ENCODE measurements around the gene NELFA. TPM values are rescaled to one million over a fixed set of nuclear protein-coding genes. Genes with fewer than 3 reads are reported as not detected.
"Not testable (repeated sequence)": the region's sequence is repeated elsewhere in the genome, so short reads cannot be mapped to it uniquely, and the experiment has no call there.

Gene NELFA
- total and polyA plus RNA-seq, 4 donors: 5.8 to 27.4 (median 19.7) TPM

DNA sequence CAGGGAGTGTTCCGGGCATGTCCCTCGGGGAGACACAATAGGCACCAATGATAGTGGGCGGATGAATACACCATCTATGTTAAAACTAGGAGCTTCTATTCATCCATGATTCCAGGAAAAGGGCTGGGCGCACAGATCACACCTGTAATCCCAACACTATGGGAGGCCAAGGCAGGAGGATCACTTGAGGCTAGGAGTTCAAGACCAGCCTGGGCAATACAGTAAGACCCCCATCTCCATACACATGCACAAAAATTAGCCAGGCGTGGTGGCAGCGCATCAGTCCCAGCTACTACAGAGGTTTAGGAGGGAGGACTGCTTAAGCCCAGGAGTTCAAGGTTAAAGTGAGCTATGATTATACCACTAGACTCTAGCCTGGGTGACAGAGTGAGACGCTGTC is 2.4 kb downstream of the NELFA start:
- DNase-seq: no peak
- 94% methylated on average over 7 of the region's 7 CpGs for WGBS, 2 donors
- H3K27ac ChIP-seq (ENCODE audit: low read depth in 1 of 2, low read length in 2 of 2): no peak overlapping the region
- intact Hi-C loops (cut with DNase I): loop anchor here in 1 of 2 donors (10.0 kb wide), 1 partner anchor 152 kb away; the partner anchor contains the start of gene LETM1
- no peak overlapping the region for H3K4me3 ChIP-seq (ENCODE audit: low read length in 2 of 2)
- no peaks in the 10 kb centered on the region for H3K36me3 ChIP-seq (ENCODE audit: control insufficient read depth in 1 of 2, insufficient read depth in 2 of 2, low read length in 1 of 2)
- no peaks in the 10 kb centered on the region for H3K27me3 ChIP-seq (ENCODE audit: control insufficient read depth in 1 of 2, insufficient read depth in 2 of 2, low read length in 1 of 2)
- H3K9me3 ChIP-seq (ENCODE audit: control insufficient read depth, low read length): no peaks in the 10 kb centered on the region
- ATAC-seq (ENCODE audit: low FRiP score): no peak
- H3K4me1 ChIP-seq (ENCODE audit: control insufficient read depth in 1 of 2, insufficient read depth in 2 of 2, low read length in 2 of 2): peaks cover 0 to 2% of the 10 kb centered on the region in 2 donors

DNA sequence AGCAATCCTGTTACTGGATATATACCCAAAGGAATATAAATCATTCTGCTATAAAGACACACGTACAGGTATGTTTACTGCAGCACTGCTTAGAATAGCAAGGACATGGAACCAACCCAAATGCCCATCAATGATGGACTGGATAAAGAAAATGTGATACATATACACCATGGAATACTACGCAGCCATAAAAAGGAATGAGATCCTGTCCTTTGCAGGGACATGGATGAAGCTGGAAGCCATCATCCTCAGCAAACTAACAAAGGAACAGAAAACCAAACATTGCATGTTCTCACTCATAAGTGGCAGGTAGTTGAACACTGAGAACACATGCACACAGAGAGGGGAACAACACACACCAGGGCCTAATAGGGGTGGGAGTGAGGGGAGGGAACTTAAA is 5.4 kb downstream of the NELFA start:
- not testable (repeated sequence) for DNase-seq; ATAC-seq (ENCODE audit: low FRiP score); H3K27ac ChIP-seq (ENCODE audit: low read depth in 1 of 2, low read length in 2 of 2); H3K36me3 ChIP-seq (ENCODE audit: control insufficient read depth in 1 of 2, insufficient read depth in 2 of 2, low read length in 1 of 2); H3K27me3 ChIP-seq (ENCODE audit: control insufficient read depth in 1 of 2, insufficient read depth in 2 of 2, low read length in 1 of 2); H3K4me3 ChIP-seq (ENCODE audit: low read length in 2 of 2); H3K4me1 ChIP-seq (ENCODE audit: control insufficient read depth in 1 of 2, insufficient read depth in 2 of 2, low read length in 2 of 2); H3K9me3 ChIP-seq (ENCODE audit: control insufficient read depth, low read length)
- intact Hi-C loops (cut with DNase I): loop anchor here in 1 of 2 donors (10.0 kb wide), 1 partner anchor 149 kb away; the partner anchor contains the start of gene LETM1
- WGBS, 2 donors: 94 to 96% methylated on average over 2 of the region's 2 CpGs

DNA sequence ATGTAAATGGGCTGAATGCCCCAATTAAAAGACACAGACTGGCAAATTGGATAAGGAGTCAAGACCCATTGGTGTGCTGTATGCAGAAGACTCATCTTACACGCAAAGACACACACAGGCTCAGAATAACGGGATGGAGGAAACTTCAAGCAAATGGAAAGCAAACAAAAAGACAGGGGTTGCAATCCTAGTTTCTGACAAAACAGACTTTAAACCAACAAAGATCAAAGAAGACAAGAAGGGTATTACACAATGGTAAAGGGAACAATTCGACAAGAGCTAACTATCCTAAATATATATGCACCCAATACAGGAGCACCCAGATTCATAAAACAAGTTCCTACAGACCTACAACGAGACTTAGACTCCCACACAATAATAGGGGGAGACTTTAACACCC is 9.5 kb downstream of the NELFA start:
- intact Hi-C loops (cut with DNase I); DNase-seq; H3K27ac ChIP-seq (ENCODE audit: low read depth in 1 of 2, low read length in 2 of 2); H3K4me1 ChIP-seq (ENCODE audit: control insufficient read depth in 1 of 2, insufficient read depth in 2 of 2, low read length in 2 of 2); H3K9me3 ChIP-seq (ENCODE audit: control insufficient read depth, low read length); H3K4me3 ChIP-seq (ENCODE audit: low read length in 2 of 2); ATAC-seq (ENCODE audit: low FRiP score); H3K36me3 ChIP-seq (ENCODE audit: control insufficient read depth in 1 of 2, insufficient read depth in 2 of 2, low read length in 1 of 2); H3K27me3 ChIP-seq (ENCODE audit: control insufficient read depth in 1 of 2, insufficient read depth in 2 of 2, low read length in 1 of 2): not testable (repeated sequence)
- 97 to 98% methylated on average over 4 of the region's 4 CpGs for WGBS, 2 donors

DNA sequence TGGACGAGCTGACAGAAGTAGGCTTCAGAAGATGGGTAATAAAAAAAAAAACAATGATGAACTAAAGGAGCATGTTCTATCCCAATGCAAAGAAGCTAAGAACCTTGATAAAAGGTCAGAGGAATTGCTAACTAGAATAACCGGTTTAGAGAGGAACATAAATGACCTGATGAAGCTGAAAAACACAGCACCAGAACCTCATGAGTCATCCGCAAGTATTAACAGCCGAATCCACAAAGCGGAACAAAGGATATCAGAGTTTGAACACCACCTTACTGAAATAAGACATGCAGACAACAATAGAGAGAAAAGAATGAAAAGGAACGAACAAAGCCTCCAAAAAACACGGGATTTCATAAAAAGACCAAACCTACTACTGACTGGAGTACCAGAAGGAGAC is 10.5 kb downstream of the NELFA start:
- Histone ChIP-seq H3K36me3 (ENCODE audit: control insufficient read depth in 1 of 2, insufficient read depth in 2 of 2, low read length in 1 of 2) (no peaks in the 10 kb centered on the region), H3K9me3 (ENCODE audit: control insufficient read depth, low read length) (peaks cover 2% of the 10 kb centered on the region), H3K4me3 (ENCODE audit: low read length in 2 of 2) (no peak overlapping the region), H3K27me3 (ENCODE audit: control insufficient read depth in 1 of 2, insufficient read depth in 2 of 2, low read length in 1 of 2) (no peaks in the 10 kb centered on the region), H3K27ac (ENCODE audit: low read depth in 1 of 2, low read length in 2 of 2) (no peak overlapping the region), H3K4me1 (ENCODE audit: control insufficient read depth in 1 of 2, insufficient read depth in 2 of 2, low read length in 2 of 2) (no peaks in the 10 kb centered on the region)
- no peak for DNase-seq
- intact Hi-C loops (cut with DNase I): no loop called here
- 96 to 97% methylated on average over 7 of the region's 7 CpGs for WGBS, 2 donors
- ATAC-seq (ENCODE audit: low FRiP score): no peak

DNA sequence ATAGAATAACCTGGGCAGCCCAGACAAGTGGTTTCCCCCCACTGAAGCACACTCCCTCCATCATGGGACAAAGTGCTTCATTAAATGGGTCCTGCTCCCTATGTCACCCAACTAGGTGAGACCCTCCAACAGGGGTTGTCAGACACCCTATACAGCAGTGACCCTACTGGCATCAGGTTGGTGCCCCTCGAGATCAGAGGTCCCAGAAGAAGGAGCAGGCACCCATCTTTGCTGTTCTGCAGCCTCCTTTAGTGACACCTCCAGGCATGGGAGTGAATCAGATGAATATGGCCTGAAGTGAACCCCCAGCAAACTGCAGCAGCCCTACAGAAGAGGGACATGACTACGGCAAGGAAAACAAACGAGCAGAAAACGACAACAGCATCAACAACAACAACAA is 11.1 kb downstream of the NELFA start:
- no peaks in the 10 kb centered on the region for H3K27me3 ChIP-seq (ENCODE audit: control insufficient read depth in 1 of 2, insufficient read depth in 2 of 2, low read length in 1 of 2)
- H3K4me3 ChIP-seq (ENCODE audit: low read length in 2 of 2): no peak overlapping the region
- H3K27ac ChIP-seq (ENCODE audit: low read depth in 1 of 2, low read length in 2 of 2): no peak overlapping the region
- ATAC-seq (ENCODE audit: low FRiP score) (no peak), DNase-seq (no peak)
- WGBS, 2 donors: 97 to 98% methylated on average over 4 of the region's 4 CpGs
- intact Hi-C loops (cut with DNase I): no loop called here
- H3K4me1 ChIP-seq (ENCODE audit: control insufficient read depth in 1 of 2, insufficient read depth in 2 of 2, low read length in 2 of 2): no peaks in the 10 kb centered on the region
- H3K36me3 ChIP-seq (ENCODE audit: control insufficient read depth in 1 of 2, insufficient read depth in 2 of 2, low read length in 1 of 2): no peaks in the 10 kb centered on the region
- H3K9me3 ChIP-seq (ENCODE audit: control insufficient read depth, low read length): peaks cover 2% of the 10 kb centered on the region

DNA sequence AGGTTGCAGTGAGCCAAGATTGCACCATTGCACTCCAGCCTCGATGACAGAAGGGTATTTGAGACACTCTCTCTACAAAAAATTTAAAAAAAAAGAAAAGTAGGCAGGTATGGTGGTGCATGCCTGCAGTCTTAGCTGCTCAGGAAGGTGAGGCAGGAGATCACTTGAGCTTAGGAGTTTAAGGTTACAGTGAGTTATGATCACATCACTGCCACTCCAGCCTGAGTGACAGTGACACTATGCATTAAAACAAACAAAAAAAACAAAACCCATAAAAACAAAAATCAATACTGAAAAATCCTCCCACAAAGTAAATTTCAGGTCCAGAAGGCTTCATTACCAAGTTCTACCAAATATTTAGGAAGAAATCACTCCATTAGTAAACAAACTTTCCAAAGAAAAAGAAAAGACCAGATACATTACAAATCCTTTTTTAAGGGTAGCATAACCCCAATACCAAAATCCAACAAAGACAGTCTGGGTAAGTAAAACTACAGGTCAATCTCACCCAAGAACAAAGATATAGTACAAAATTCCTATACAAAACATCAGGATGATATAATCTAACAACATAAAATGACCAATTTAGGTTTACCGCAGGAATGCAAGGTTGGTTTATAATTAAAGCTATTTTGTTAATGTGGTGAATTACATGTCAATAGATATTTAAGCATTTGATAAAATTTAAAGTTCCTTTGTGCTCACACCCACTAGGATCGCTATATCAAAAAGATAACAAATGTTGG is 11.7 kb downstream of the NELFA start:
- no peaks in the 10 kb centered on the region for H3K27me3 ChIP-seq (ENCODE audit: control insufficient read depth in 1 of 2, insufficient read depth in 2 of 2, low read length in 1 of 2)
- 95 to 96% methylated on average over 3 of the region's 3 CpGs for WGBS, 2 donors
- no peak overlapping the region for H3K4me3 ChIP-seq (ENCODE audit: low read length in 2 of 2)
- intact Hi-C loops (cut with DNase I): no loop called here
- peaks cover 2% of the 10 kb centered on the region for H3K9me3 ChIP-seq (ENCODE audit: control insufficient read depth, low read length)
- no peak overlapping the region for H3K27ac ChIP-seq (ENCODE audit: low read depth in 1 of 2, low read length in 2 of 2)
- no peak for ATAC-seq (ENCODE audit: low FRiP score)
- H3K36me3 ChIP-seq (ENCODE audit: control insufficient read depth in 1 of 2, insufficient read depth in 2 of 2, low read length in 1 of 2): no peaks in the 10 kb centered on the region
- H3K4me1 ChIP-seq (ENCODE audit: control insufficient read depth in 1 of 2, insufficient read depth in 2 of 2, low read length in 2 of 2): no peaks in the 10 kb centered on the region
- DNase-seq: no peak

DNA sequence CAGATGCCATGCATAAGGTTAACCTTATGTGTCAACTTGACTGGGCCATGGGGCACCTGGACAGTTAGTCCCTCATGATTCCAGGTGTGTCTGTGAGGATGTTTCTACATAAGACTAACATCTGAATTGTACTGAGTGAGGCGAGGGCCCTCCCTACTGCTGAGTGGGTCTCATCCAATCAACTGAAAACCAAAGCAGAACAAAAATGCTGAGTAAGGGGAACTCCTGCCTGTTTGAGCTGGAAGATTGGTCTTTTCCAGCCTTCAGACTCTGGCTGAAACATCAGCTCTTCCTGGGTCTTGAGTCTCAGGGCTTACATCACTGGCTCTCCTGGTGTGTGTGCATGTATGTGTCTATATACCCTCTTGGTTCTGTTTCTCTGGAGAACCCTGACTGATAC is 13.8 kb downstream of the NELFA start:
- H3K27ac ChIP-seq (ENCODE audit: low read depth in 1 of 2, low read length in 2 of 2): no peak overlapping the region
- no peaks in the 10 kb centered on the region for H3K36me3 ChIP-seq (ENCODE audit: control insufficient read depth in 1 of 2, insufficient read depth in 2 of 2, low read length in 1 of 2)
- H3K27me3 ChIP-seq (ENCODE audit: control insufficient read depth in 1 of 2, insufficient read depth in 2 of 2, low read length in 1 of 2): no peaks in the 10 kb centered on the region
- DNase-seq (no peak), ATAC-seq (ENCODE audit: low FRiP score) (no peak)
- H3K4me1 ChIP-seq (ENCODE audit: control insufficient read depth in 1 of 2, insufficient read depth in 2 of 2, low read length in 2 of 2): no peaks in the 10 kb centered on the region
- H3K4me3 ChIP-seq (ENCODE audit: low read length in 2 of 2): no peak overlapping the region
- WGBS, 2 donors: 96 to 99% methylated on average over 1 of the region's 1 CpG
- H3K9me3 ChIP-seq (ENCODE audit: control insufficient read depth, low read length): peaks cover 2% of the 10 kb centered on the region
- intact Hi-C loops (cut with DNase I): no loop called here

DNA sequence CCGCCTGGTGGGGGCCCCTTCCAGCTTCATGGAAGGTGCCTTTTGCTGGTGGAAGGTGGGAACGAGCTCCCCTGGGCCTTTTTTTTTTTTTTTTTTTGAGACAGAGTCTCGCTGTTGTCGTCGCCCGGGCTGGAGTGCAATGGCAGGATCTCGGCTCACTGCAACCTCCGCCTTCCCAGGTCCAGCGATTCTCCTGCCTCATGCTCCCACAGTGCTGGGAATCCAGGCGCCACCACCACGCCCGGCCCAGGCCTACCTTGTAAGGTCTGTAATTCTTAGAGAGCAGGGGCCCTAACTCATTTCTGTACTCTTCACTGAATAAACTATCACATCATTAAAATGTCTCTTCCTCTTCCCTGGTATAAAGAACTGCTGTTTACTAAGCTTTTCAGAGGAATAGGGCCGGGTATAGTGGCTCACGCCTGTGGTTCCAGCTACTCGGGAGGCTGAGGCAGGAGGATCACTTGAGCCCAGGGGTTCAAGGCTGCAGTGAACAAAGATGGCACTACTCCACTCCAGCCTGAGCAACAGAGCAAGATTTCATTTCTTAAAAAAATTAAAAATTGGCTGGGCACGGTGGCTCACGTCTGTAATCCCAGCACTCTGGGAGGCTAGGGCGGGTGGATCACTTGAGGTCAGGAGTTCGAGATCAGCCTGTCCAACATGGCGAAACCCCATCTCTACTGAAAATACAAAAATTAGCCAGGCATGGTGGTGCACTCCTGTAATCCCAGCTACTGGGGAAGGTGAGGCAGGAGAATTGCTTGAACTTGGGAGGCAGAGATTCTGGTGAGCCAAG is 14.9 kb downstream of the NELFA start:
- H3K4me1 ChIP-seq (ENCODE audit: control insufficient read depth in 1 of 2, insufficient read depth in 2 of 2, low read length in 2 of 2); intact Hi-C loops (cut with DNase I); H3K9me3 ChIP-seq (ENCODE audit: control insufficient read depth, low read length); H3K27me3 ChIP-seq (ENCODE audit: control insufficient read depth in 1 of 2, insufficient read depth in 2 of 2, low read length in 1 of 2); H3K36me3 ChIP-seq (ENCODE audit: control insufficient read depth in 1 of 2, insufficient read depth in 2 of 2, low read length in 1 of 2); H3K27ac ChIP-seq (ENCODE audit: low read depth in 1 of 2, low read length in 2 of 2); H3K4me3 ChIP-seq (ENCODE audit: low read length in 2 of 2); ATAC-seq (ENCODE audit: low FRiP score): not testable (repeated sequence)
- peak in 1 of 2 donors; percentile 63 for DNase-seq
- WGBS, 2 donors: 96% methylated on average over 20 of the region's 20 CpGs

DNA sequence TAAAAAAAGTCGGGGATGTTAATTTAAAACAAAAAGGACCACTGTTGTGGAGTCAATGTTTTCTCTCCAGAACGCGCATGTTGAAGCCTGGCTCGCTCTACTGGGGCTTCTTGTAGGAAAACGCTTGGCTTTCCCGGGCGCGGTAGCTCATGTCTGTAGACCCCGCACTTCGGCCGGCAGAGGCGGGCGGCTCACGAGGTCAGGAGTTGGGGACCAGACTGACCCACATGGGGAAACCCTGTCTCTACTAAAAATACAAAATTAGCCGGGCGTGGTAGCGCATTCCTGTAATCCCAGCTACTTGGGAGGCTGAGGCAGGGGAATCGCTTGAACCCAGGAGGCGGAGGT is 15.6 kb downstream of the NELFA start:
- no peaks in the 10 kb centered on the region for H3K36me3 ChIP-seq (ENCODE audit: control insufficient read depth in 1 of 2, insufficient read depth in 2 of 2, low read length in 1 of 2)
- H3K4me1 ChIP-seq (ENCODE audit: control insufficient read depth in 1 of 2, insufficient read depth in 2 of 2, low read length in 2 of 2): no peaks in the 10 kb centered on the region
- DNase-seq (peak in 1 of 2 donors; percentile 35), ATAC-seq (ENCODE audit: low FRiP score) (no peak)
- H3K9me3 ChIP-seq (ENCODE audit: control insufficient read depth, low read length): peaks cover 2% of the 10 kb centered on the region
- H3K27me3 ChIP-seq (ENCODE audit: control insufficient read depth in 1 of 2, insufficient read depth in 2 of 2, low read length in 1 of 2): no peaks in the 10 kb centered on the region
- H3K27ac ChIP-seq (ENCODE audit: low read depth in 1 of 2, low read length in 2 of 2): no peak overlapping the region
- intact Hi-C loops (cut with DNase I): no loop called here
- 82 to 83% methylated on average over 19 of the region's 19 CpGs for WGBS, 2 donors
- H3K4me3 ChIP-seq (ENCODE audit: low read length in 2 of 2): no peak overlapping the region

Data from aorta (tissue), 5 donors.